HEK293 (cell line): Measurements from ENCODE around the gene RAP1A.

Experiments
- CTCF ChIA-PET: fragments of 350-600 bp; formaldehyde crosslinking; extraction: SDS; loops from one replicate; lab custom pipeline; 2021; ENCODE audit warnings: antibody characterized with exemption; lab: Yijun Ruan, JAX
- POLR2A ChIA-PET: fragments of 300-600 bp; formaldehyde crosslinking; extraction: SDS; loops from one replicate; lab custom pipeline; 2020; ENCODE audit warnings: antibody characterized with exemption, inconsistent platforms; lab: Yijun Ruan, JAX
- H3K27ac ChIP-seq: fragments of 200-500 bp; sonication (Bioruptor generic); 2 replicates; pipeline ENCODE4 v1.5.1; 2014; ENCODE audit warnings: low read depth, low read length, control low read depth, inconsistent platforms; ENCODE audit errors: extremely low read depth
- H3K36me3 ChIP-seq, 2 experiments: fragments of 200-500 bp in 1 of 2; sonication (Bioruptor generic) in 1 of 2; 1 replicate in 1 of 2; 2 replicates in 1 of 2; pipeline ENCODE4 v1.5.1; 2014 to 2017; ENCODE audit warnings: inconsistent platforms in 2 of 2, low read length in 2 of 2; ENCODE audit not compliant: control insufficient read depth in 2 of 2, insufficient read depth in 1 of 2
- H3K4me1 ChIP-seq: fragments of 200-500 bp; sonication (Bioruptor generic); 2 replicates; pipeline ENCODE4 v1.5.1; 2014; ENCODE audit warnings: mild to moderate bottlenecking, low read length, inconsistent platforms; ENCODE audit not compliant: control insufficient read depth, insufficient read depth
- H3K4me3 ChIP-seq: 2 replicates; pipeline ENCODE4 v1.5.1; 2011; ENCODE audit warnings: low read depth, mild to moderate bottlenecking, control low read depth, low read length, moderate library complexity
- H3K9me3 ChIP-seq: fragments of 200-500 bp; sonication (Bioruptor generic); 2 replicates; pipeline ENCODE4 v1.5.1; 2014; ENCODE audit warnings: low read depth, low read length, inconsistent platforms; ENCODE audit not compliant: control insufficient read depth, insufficient read depth
- IKZF3 ChIP-seq: fragments of 450-650 bp; IDR thresholded peaks from 2 replicates; pipeline ENCODE4 v1.5.0; 2018; ENCODE audit warnings: missing biosample characterization, mild to moderate bottlenecking, missing genetic modification characterization, moderate library complexity
- KLF10 ChIP-seq: fragments of 450-650 bp; IDR thresholded peaks from 2 replicates; pipeline ENCODE4 v1.5.1; 2018; ENCODE audit warnings: missing biosample characterization, mild to moderate bottlenecking, missing genetic modification characterization
- MYNN ChIP-seq: fragments of 450-650 bp; formaldehyde crosslinking; IDR thresholded peaks from 2 replicates; pipeline ENCODE4 v1.5.1; 2016; ENCODE audit warnings: missing biosample characterization, missing genetic modification characterization, borderline replicate concordance
- SCRT2 ChIP-seq: fragments of 450-650 bp; formaldehyde crosslinking; IDR thresholded peaks from 2 replicates; pipeline ENCODE4 v1.5.1; 2016; ENCODE audit warnings: missing biosample characterization, missing genetic modification characterization
- YY1 ChIP-seq: fragments of 450-650 bp; formaldehyde crosslinking; IDR thresholded peaks from 2 replicates; pipeline ENCODE4 v1.5.1; 2018; ENCODE audit warnings: missing biosample characterization, missing genetic modification characterization
- ZFP41 ChIP-seq: fragments of 450-650 bp; formaldehyde crosslinking; IDR thresholded peaks from 2 replicates; pipeline ENCODE4 v1.5.1; 2016; ENCODE audit warnings: missing biosample characterization, missing genetic modification characterization, borderline replicate concordance
- ZNF174 ChIP-seq: fragments of 450-650 bp; formaldehyde crosslinking; IDR thresholded peaks from 2 replicates; pipeline ENCODE4 v1.5.0; 2017; ENCODE audit warnings: missing biosample characterization, mild to moderate bottlenecking, missing genetic modification characterization
- ZNF366 ChIP-seq: fragments of 450-650 bp; formaldehyde crosslinking; conservative IDR thresholded peaks from 2 replicates; pipeline ENCODE4 v1.5.1; 2016; ENCODE audit warnings: missing biosample characterization, missing genetic modification characterization
- ZNF416 ChIP-seq: fragments of 450-650 bp; formaldehyde crosslinking; IDR thresholded peaks from 2 replicates; pipeline ENCODE4 v1.5.1; 2016; ENCODE audit warnings: missing biosample characterization, missing genetic modification characterization
- ZNF426 ChIP-seq: fragments of 450-650 bp; formaldehyde crosslinking; IDR thresholded peaks from 2 replicates; pipeline ENCODE4 v1.5.1; 2017; ENCODE audit warnings: missing biosample characterization, missing genetic modification characterization, mild to moderate bottlenecking, inconsistent platforms, moderate library complexity
- ZNF544 ChIP-seq: fragments of 450-650 bp; formaldehyde crosslinking; IDR thresholded peaks from 2 replicates; pipeline ENCODE4 v1.5.0; 2017; ENCODE audit warnings: missing biosample characterization, missing genetic modification characterization
- ZNF654 ChIP-seq: fragments of 450-650 bp; formaldehyde crosslinking; IDR thresholded peaks from 2 replicates; pipeline ENCODE4 v1.5.1; 2016; ENCODE audit warnings: low read depth, missing biosample characterization, missing genetic modification characterization
- ZNF768 ChIP-seq: fragments of 450-650 bp; formaldehyde crosslinking; IDR thresholded peaks from 2 replicates; pipeline ENCODE4 v1.5.1; 2018; ENCODE audit warnings: missing biosample characterization, mild to moderate bottlenecking, missing genetic modification characterization
- TF ChIP-seq, protein P1 (sequence below): fragments of 450-650 bp; formaldehyde crosslinking; IDR thresholded peaks from 2 replicates; pipeline ENCODE4 v1.5.1; 2016; ENCODE audit warnings: missing biosample characterization, missing genetic modification characterization
- TF ChIP-seq, protein P2 (sequence below): fragments of 450-650 bp; formaldehyde crosslinking; IDR thresholded peaks from 2 replicates; pipeline ENCODE4 v1.5.1; 2016; ENCODE audit warnings: missing biosample characterization, missing genetic modification characterization
- TF ChIP-seq, protein P3 (sequence below): fragments of 450-650 bp; formaldehyde crosslinking; IDR thresholded peaks from 2 replicates; pipeline ENCODE4 v1.5.1; 2017; ENCODE audit warnings: missing biosample characterization, missing genetic modification characterization
- TF ChIP-seq, protein P4 (sequence below): fragments of 450-650 bp; formaldehyde crosslinking; IDR thresholded peaks from 2 replicates; pipeline ENCODE4 v1.5.1; 2016; ENCODE audit warnings: missing biosample characterization, missing genetic modification characterization, low read depth
- TF ChIP-seq, protein P5 (sequence below): fragments of 450-650 bp; formaldehyde crosslinking; IDR thresholded peaks from 2 replicates; pipeline ENCODE4 v1.5.0; 2017; ENCODE audit warnings: missing biosample characterization, missing genetic modification characterization, borderline replicate concordance
- TF ChIP-seq, protein P6 (sequence below): fragments of 450-650 bp; formaldehyde crosslinking; IDR thresholded peaks from 2 replicates; pipeline ENCODE4 v1.5.1; 2016; ENCODE audit warnings: missing biosample characterization, missing genetic modification characterization

Gene RAP1A

DNA sequence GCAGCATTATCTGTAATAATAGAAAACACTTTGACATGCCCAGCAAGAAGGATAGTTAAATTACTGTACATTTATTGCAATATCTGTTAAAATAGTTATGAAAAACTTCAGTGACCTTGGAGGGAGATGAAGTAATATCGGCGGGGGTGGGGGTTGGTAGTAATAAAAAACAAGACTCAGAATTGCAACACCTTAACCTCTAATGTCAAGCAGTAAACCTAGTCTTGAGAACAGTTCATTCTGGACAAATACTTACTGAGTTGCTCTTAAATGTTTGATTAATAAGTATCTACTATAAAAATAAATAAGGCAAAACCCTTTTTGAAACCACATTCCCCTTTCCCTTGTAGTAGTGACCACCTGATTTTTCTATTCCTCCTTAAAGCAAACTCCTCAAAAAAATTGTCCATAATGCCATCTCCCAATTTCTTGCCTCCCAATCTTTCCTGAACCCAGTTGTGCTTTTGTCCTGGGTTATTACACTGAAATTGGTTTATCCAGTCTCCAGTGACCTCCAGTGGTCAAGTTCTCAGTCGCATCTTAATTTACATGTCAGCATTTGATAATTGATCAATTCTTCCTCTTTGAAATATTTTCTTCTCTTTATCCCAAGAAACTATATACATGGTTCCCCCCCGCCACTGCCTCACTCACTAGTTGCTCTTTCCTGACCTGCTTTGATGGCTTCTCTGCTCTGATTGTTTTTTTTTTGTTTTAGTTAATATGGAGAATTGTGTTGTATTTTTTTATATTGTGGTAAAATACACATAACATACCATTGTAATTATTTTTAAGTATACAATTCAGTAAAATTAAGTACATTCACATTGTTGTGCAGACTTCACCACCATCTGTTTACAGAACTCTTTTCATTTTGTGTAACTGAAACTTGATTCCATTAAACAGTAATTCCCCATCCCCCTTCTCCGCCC lies 36.8 kb downstream of the RAP1A start:
- no peak overlapping the region for H3K4me3 ChIP-seq
- ChIA-PET POLR2A (no interaction called here), CTCF (no interaction called here)
- no peak overlapping the region for H3K27ac ChIP-seq
- H3K4me1 ChIP-seq = peaks cover 8% of the 10 kb centered on the region; the same call in 1 of the 2 replicates
- H3K9me3 ChIP-seq = no peaks in the 10 kb centered on the region
- no peaks in the 10 kb centered on the region; a peak in 1 of 3 replicates for H3K36me3 ChIP-seq
- peak; percentile 55 for TF ChIP-seq IKZF3 (tag by site-specific recombination)
- TF ChIP-seq ZNF426 = no peak
- no peak for TF ChIP-seq ZNF544
- TF ChIP-seq, protein P1, sequence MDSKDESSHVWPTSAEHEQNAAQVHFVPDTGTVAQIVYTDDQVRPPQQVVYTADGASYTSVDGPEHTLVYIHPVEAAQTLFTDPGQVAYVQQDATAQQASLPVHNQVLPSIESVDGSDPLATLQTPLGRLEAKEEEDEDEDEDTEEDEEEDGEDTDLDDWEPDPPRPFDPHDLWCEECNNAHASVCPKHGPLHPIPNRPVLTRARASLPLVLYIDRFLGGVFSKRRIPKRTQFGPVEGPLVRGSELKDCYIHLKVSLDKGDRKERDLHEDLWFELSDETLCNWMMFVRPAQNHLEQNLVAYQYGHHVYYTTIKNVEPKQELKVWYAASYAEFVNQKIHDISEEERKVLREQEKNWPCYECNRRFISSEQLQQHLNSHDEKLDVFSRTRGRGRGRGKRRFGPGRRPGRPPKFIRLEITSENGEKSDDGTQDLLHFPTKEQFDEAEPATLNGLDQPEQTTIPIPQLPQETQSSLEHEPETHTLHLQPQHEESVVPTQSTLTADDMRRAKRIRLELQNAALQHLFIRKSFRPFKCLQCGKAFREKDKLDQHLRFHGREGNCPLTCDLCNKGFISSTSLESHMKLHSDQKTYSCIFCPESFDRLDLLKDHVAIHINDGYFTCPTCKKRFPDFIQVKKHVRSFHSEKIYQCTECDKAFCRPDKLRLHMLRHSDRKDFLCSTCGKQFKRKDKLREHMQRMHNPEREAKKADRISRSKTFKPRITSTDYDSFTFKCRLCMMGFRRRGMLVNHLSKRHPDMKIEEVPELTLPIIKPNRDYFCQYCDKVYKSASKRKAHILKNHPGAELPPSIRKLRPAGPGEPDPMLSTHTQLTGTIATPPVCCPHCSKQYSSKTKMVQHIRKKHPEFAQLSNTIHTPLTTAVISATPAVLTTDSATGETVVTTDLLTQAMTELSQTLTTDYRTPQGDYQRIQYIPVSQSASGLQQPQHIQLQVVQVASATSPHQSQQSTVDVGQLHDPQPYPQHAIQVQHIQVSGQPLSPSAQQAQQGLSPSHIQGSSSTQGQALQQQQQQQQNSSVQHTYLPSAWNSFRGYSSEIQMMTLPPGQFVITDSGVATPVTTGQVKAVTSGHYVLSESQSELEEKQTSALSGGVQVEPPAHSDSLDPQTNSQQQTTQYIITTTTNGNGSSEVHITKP (tag by site-specific recombination) = peak; percentile 26; the same call in 1 of the 2 replicates
- TF ChIP-seq, protein P2, sequence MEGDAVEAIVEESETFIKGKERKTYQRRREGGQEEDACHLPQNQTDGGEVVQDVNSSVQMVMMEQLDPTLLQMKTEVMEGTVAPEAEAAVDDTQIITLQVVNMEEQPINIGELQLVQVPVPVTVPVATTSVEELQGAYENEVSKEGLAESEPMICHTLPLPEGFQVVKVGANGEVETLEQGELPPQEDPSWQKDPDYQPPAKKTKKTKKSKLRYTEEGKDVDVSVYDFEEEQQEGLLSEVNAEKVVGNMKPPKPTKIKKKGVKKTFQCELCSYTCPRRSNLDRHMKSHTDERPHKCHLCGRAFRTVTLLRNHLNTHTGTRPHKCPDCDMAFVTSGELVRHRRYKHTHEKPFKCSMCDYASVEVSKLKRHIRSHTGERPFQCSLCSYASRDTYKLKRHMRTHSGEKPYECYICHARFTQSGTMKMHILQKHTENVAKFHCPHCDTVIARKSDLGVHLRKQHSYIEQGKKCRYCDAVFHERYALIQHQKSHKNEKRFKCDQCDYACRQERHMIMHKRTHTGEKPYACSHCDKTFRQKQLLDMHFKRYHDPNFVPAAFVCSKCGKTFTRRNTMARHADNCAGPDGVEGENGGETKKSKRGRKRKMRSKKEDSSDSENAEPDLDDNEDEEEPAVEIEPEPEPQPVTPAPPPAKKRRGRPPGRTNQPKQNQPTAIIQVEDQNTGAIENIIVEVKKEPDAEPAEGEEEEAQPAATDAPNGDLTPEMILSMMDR (tag by site-specific recombination) = peak; percentile 46; the same call in 1 of the 2 replicates
- TF ChIP-seq SCRT2 (tag by site-specific recombination) = peak; percentile 45; the same call in 1 of the 2 replicates
- peak; percentile 57 for TF ChIP-seq ZNF654 (tag by site-specific recombination)
- TF ChIP-seq, protein P3, sequence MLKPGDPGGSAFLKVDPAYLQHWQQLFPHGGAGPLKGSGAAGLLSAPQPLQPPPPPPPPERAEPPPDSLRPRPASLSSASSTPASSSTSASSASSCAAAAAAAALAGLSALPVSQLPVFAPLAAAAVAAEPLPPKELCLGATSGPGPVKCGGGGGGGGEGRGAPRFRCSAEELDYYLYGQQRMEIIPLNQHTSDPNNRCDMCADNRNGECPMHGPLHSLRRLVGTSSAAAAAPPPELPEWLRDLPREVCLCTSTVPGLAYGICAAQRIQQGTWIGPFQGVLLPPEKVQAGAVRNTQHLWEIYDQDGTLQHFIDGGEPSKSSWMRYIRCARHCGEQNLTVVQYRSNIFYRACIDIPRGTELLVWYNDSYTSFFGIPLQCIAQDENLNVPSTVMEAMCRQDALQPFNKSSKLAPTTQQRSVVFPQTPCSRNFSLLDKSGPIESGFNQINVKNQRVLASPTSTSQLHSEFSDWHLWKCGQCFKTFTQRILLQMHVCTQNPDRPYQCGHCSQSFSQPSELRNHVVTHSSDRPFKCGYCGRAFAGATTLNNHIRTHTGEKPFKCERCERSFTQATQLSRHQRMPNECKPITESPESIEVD (tag by site-specific recombination) = peak; percentile 65
- TF ChIP-seq ZNF366 = 0 out of 2 replicates have a peak, but pooled peaks have one; percentile 18
- TF ChIP-seq, all 188 proteins: peak for 7

DNA sequence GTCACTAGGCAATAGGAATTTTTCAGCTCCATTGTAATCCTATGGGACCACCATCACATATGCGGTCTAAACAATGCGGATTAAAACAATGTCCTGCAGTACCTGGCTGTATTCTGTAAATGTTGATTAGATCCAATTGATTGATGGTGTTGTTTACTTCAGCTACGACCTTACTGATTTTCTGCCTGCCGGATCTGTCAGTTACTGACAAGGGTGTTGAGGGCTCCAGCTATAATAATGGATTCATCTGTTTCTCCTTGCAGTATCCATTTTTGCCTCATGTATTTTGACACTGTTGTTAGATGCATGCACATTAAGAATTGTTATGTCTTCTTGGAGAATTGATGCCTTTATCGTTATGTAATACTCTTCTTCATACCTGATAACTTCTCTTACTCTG lies 39.0 kb downstream of the RAP1A start:
- H3K27ac ChIP-seq = no peak overlapping the region
- POLR2A ChIA-PET = no interaction called here
- H3K9me3 ChIP-seq = no peaks in the 10 kb centered on the region
- no peaks in the 10 kb centered on the region for H3K36me3 ChIP-seq
- peaks cover 8% of the 10 kb centered on the region; the same call in 1 of the 2 replicates for H3K4me1 ChIP-seq
- CTCF ChIA-PET = interaction anchor here (0.6 to 1.7 kb wide), 5 partner anchors 11 to 182 kb away, joined by 3 to 10 read pairs (median 3); no protein-coding TSS in a partner anchor
- no peak overlapping the region for H3K4me3 ChIP-seq
- TF ChIP-seq ZNF174 (tag by site-specific recombination) (no peak), KLF10 (tag by site-specific recombination) (no peak), ZFP41 (tag by site-specific recombination) (no peak), ZNF768 (tag by site-specific recombination) (no peak), ZNF416 (tag by site-specific recombination) (no peak), YY1 (tag by site-specific recombination) (no peak), MYNN (tag by site-specific recombination) (no peak)
- TF ChIP-seq, protein P4, sequence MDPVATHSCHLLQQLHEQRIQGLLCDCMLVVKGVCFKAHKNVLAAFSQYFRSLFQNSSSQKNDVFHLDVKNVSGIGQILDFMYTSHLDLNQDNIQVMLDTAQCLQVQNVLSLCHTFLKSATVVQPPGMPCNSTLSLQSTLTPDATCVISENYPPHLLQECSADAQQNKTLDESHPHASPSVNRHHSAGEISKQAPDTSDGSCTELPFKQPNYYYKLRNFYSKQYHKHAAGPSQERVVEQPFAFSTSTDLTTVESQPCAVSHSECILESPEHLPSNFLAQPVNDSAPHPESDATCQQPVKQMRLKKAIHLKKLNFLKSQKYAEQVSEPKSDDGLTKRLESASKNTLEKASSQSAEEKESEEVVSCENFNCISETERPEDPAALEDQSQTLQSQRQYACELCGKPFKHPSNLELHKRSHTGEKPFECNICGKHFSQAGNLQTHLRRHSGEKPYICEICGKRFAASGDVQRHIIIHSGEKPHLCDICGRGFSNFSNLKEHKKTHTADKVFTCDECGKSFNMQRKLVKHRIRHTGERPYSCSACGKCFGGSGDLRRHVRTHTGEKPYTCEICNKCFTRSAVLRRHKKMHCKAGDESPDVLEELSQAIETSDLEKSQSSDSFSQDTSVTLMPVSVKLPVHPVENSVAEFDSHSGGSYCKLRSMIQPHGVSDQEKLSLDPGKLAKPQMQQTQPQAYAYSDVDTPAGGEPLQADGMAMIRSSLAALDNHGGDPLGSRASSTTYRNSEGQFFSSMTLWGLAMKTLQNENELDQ (tag by site-specific recombination) = no peak
- TF ChIP-seq, protein P5, sequence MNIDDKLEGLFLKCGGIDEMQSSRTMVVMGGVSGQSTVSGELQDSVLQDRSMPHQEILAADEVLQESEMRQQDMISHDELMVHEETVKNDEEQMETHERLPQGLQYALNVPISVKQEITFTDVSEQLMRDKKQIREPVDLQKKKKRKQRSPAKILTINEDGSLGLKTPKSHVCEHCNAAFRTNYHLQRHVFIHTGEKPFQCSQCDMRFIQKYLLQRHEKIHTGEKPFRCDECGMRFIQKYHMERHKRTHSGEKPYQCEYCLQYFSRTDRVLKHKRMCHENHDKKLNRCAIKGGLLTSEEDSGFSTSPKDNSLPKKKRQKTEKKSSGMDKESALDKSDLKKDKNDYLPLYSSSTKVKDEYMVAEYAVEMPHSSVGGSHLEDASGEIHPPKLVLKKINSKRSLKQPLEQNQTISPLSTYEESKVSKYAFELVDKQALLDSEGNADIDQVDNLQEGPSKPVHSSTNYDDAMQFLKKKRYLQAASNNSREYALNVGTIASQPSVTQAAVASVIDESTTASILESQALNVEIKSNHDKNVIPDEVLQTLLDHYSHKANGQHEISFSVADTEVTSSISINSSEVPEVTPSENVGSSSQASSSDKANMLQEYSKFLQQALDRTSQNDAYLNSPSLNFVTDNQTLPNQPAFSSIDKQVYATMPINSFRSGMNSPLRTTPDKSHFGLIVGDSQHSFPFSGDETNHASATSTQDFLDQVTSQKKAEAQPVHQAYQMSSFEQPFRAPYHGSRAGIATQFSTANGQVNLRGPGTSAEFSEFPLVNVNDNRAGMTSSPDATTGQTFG (tag by site-specific recombination) = no peak
- TF ChIP-seq, protein P6, sequence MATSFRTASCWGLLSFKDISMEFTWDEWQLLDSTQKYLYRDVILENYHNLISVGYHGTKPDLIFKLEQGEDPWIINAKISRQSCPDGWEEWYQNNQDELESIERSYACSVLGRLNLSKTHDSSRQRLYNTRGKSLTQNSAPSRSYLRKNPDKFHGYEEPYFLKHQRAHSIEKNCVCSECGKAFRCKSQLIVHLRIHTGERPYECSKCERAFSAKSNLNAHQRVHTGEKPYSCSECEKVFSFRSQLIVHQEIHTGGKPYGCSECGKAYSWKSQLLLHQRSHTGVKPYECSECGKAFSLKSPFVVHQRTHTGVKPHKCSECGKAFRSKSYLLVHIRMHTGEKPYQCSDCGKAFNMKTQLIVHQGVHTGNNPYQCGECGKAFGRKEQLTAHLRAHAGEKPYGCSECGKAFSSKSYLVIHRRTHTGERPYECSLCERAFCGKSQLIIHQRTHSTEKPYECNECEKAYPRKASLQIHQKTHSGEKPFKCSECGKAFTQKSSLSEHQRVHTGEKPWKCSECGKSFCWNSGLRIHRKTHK (tag by site-specific recombination) = no peak
